OCI-LY1 (cell line): ENCODE results near the gene ST8SIA6.
"Not testable (repeated sequence)": the region's sequence is repeated elsewhere in the genome, so short reads cannot be mapped to it uniquely, and the experiment has no call there.

Source experiments
- H2AFZ ChIP-seq: fragments of 200-600 bp; sonication (generic), shearing (Covaris generic); 2 replicates; pipeline ENCODE4 v1.6.0; 2014; ENCODE audit warnings: antibody characterized with exemption, mild to moderate bottlenecking, low read length
- H3F3A ChIP-seq: fragments of 200-600 bp; sonication (generic), shearing (Covaris generic); 2 replicates; pipeline ENCODE4 v1.6.0; 2014; ENCODE audit warnings: mild to moderate bottlenecking, antibody characterized with exemption, low read length, moderate library complexity; ENCODE audit not compliant: insufficient read depth
- H3K27ac ChIP-seq: fragments of 200-600 bp; sonication (generic); 2 replicates; pipeline ENCODE4 v1.5.1; 2014; ENCODE audit warnings: low read length, mixed run types, mild to moderate bottlenecking, low read depth; ENCODE audit not compliant: poor library complexity, severe bottlenecking
- H3K27me3 ChIP-seq: fragments of 200-600 bp; sonication (generic); 2 replicates; pipeline ENCODE4 v1.6.0; 2014; ENCODE audit warnings: antibody characterized with exemption, mild to moderate bottlenecking, low read length, moderate library complexity; ENCODE audit not compliant: insufficient read depth
- H3K36me3 ChIP-seq: fragments of 200-600 bp; sonication (generic); 2 replicates; pipeline ENCODE4 v1.6.1; 2014; ENCODE audit warnings: mild to moderate bottlenecking, antibody characterized with exemption, low read length, moderate library complexity, mixed read lengths; ENCODE audit not compliant: insufficient read depth
- H3K4me1 ChIP-seq: fragments of 200-600 bp; sonication (generic); 2 replicates; pipeline ENCODE4 v1.5.1; 2014; ENCODE audit warnings: mild to moderate bottlenecking, low read length, moderate library complexity; ENCODE audit not compliant: insufficient read depth, severe bottlenecking
- H3K4me2 ChIP-seq: fragments of 200-600 bp; sonication (generic), shearing (Covaris generic); 2 replicates; pipeline ENCODE4 v1.6.1; 2014; ENCODE audit warnings: low read length
- H3K4me3 ChIP-seq: fragments of 200-600 bp; sonication (generic); 2 replicates; pipeline ENCODE4 v1.5.1; 2014; ENCODE audit warnings: low read length, low read depth, mild to moderate bottlenecking, mixed read lengths; ENCODE audit not compliant: poor library complexity, severe bottlenecking
- H3K79me2 ChIP-seq: fragments of 200-600 bp; shearing (Covaris generic); 2 replicates; pipeline ENCODE4 v1.6.1; 2016; ENCODE audit warnings: mixed run types, low read length, mixed read lengths; ENCODE audit not compliant: insufficient read depth
- H3K9ac ChIP-seq: fragments of 200-600 bp; sonication (generic), shearing (Covaris generic); 2 replicates; pipeline ENCODE4 v1.6.1; 2014; ENCODE audit warnings: mild to moderate bottlenecking, low read length, mixed read lengths
- H3K9me2 ChIP-seq: fragments of 200-600 bp; sonication (generic), shearing (Covaris generic); 2 replicates; pipeline ENCODE4 v1.6.1; 2014; ENCODE audit warnings: low read depth, mild to moderate bottlenecking, low read length, mixed read lengths
- H3K9me3 ChIP-seq: fragments of 200-600 bp; shearing (Covaris generic); 2 replicates; pipeline ENCODE4 v1.6.1; 2014; ENCODE audit warnings: low read length, mixed read lengths
- H4K20me1 ChIP-seq: fragments of 200-600 bp; sonication (generic), shearing (Covaris generic); 2 replicates; pipeline ENCODE4 v1.6.0; 2016; ENCODE audit warnings: mild to moderate bottlenecking, low read length; ENCODE audit not compliant: insufficient read depth
- EZH2 ChIP-seq: fragments of 200-600 bp; sonication (generic), shearing (Covaris generic); IDR thresholded peaks from 2 replicates; pipeline ENCODE4 v1.8.0; 2017; ENCODE audit warnings: borderline replicate concordance, mixed run types, mild to moderate bottlenecking, antibody characterized with exemption, low read length, moderate library complexity, mixed read lengths
- TF ChIP-seq, protein P1 (sequence below): fragments of 200-600 bp; sonication (generic), shearing (Covaris generic); IDR thresholded peaks from 2 replicates; pipeline ENCODE4 v1.5.1; 2017; ENCODE audit warnings: mild to moderate bottlenecking, antibody characterized with exemption, low read length, moderate library complexity, mixed read lengths

ST8SIA6 gene, protein sequence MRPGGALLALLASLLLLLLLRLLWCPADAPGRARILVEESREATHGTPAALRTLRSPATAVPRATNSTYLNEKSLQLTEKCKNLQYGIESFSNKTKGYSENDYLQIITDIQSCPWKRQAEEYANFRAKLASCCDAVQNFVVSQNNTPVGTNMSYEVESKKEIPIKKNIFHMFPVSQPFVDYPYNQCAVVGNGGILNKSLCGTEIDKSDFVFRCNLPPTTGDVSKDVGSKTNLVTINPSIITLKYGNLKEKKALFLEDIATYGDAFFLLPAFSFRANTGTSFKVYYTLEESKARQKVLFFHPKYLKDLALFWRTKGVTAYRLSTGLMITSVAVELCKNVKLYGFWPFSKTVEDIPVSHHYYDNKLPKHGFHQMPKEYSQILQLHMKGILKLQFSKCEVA

DNA sequence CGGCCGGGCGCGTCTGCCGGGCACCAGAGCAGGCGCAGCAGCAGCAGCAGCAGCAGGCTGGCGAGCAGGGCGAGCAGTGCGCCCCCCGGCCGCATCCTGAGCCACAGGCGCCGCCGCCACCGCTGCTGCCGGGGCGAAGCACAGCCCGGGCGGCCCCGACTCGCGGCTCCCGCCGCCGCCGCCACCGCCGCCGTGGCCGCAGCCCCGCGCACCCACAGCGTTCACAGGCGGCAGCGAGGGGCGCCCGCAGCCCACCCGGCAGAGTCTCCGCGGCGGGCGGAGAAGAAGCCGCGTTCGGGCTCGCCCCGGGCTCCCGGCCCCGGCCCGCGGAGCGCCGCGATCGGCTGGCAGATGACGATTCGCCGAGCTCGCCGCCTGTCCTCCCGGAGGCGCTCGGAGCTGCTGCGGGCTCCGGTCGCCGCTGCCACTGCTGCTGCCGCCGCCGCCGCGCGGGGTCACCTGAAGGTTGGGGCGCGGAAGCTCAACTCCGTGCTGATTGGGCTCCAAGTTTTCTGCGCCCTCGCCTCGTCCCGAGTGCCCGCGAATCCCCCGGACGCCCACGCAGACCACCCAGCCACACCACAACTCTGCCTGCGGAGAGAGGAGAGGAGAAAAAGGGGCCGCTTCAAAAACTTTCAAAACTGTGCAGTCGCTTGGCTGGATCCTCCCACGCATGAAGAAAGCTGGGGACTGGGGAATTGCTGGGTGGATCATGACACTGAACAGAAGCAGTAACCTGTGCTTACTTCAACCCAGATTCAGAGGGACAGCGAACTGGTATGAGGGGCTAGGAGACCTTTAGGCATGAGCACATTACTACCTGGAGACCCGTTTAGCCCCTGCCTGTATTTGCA, at the start of gene ST8SIA6:
TSS of gene ST8SIA6 (minus strand) at position 435 of the 854 bp plus-strand sequence. CDS start at position 95, 340 bp downstream.
- Histone ChIP-seq H3K9me2 (no peaks in the 10 kb centered on the region), H3K4me1 (no peaks in the 10 kb centered on the region), H3K9me3 (no peaks in the 10 kb centered on the region), H3K9ac (no peak within 1 kb of the TSS), H3K27me3 (no peaks in the 10 kb centered on the region), H3F3A (no peaks in the 10 kb centered on the region), H2AFZ (no peak within 1 kb of the TSS), H3K4me2 (no peak within 1 kb of the TSS), H4K20me1 (no peaks in the 10 kb centered on the region), H3K36me3 (no peaks in the 10 kb centered on the region), H3K79me2 (no peaks in the 10 kb centered on the region), H3K27ac (no peak within 1 kb of the TSS), H3K4me3 (no peak within 1 kb of the TSS)
- TF ChIP-seq, protein P1, sequence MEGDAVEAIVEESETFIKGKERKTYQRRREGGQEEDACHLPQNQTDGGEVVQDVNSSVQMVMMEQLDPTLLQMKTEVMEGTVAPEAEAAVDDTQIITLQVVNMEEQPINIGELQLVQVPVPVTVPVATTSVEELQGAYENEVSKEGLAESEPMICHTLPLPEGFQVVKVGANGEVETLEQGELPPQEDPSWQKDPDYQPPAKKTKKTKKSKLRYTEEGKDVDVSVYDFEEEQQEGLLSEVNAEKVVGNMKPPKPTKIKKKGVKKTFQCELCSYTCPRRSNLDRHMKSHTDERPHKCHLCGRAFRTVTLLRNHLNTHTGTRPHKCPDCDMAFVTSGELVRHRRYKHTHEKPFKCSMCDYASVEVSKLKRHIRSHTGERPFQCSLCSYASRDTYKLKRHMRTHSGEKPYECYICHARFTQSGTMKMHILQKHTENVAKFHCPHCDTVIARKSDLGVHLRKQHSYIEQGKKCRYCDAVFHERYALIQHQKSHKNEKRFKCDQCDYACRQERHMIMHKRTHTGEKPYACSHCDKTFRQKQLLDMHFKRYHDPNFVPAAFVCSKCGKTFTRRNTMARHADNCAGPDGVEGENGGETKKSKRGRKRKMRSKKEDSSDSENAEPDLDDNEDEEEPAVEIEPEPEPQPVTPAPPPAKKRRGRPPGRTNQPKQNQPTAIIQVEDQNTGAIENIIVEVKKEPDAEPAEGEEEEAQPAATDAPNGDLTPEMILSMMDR = no peak
- TF ChIP-seq EZH2 = no peak

DNA sequence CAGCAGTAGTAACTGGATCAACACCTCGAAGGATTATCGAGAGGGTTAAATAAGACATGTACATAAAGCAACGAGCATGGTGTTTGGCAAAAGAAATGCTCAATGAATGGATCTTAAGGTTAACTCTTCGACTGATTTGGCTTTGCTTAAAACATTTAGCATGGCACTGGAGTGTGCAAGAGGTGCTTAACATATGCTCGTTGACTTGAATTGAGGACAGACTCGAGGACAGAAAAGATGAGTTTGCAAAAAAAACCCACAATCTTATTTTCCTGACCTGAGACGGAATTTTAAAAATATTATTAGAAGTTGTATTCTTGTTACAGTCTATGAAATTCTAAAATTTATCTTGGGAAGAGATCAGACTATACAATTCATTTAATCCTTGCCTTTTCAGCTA, 49.4 kb upstream of the ST8SIA6 start:
- no peaks in the 10 kb centered on the region for H4K20me1 ChIP-seq
- no peaks in the 10 kb centered on the region for H3K27me3 ChIP-seq
- no peak overlapping the region for H3K4me3 ChIP-seq
- H3K4me1 ChIP-seq = no peaks in the 10 kb centered on the region
- no peak overlapping the region for H3K9ac ChIP-seq
- no peak overlapping the region for H3K27ac ChIP-seq
- H3K36me3 ChIP-seq = no peaks in the 10 kb centered on the region
- H3K9me2 ChIP-seq = no peaks in the 10 kb centered on the region
- H3K79me2 ChIP-seq = no peaks in the 10 kb centered on the region
- H3F3A ChIP-seq = no peaks in the 10 kb centered on the region
- no peak overlapping the region for H2AFZ ChIP-seq
- H3K4me2 ChIP-seq = no peak overlapping the region
- H3K9me3 ChIP-seq = no peaks in the 10 kb centered on the region
- no peak for TF ChIP-seq EZH2
- TF ChIP-seq, protein P1 = no peak

- Histone ChIP-seq H3K9ac (no peak overlapping the region), H3K36me3 (no peaks in the 10 kb centered on the region), H3K4me2 (no peak overlapping the region), H3K79me2 (no peaks in the 10 kb centered on the region), H4K20me1 (no peaks in the 10 kb centered on the region), H3K4me1 (no peaks in the 10 kb centered on the region), H3F3A (no peaks in the 10 kb centered on the region), H3K4me3 (no peak overlapping the region), H3K27me3 (no peaks in the 10 kb centered on the region), H3K27ac (no peak overlapping the region), H2AFZ (no peak overlapping the region), H3K9me2 (no peaks in the 10 kb centered on the region), H3K9me3 (no peaks in the 10 kb centered on the region)
- no peak for TF ChIP-seq EZH2
- TF ChIP-seq, protein P1 = no peak
Measured at GRCh38 chr10:17502814-17503213, 48.4 kb upstream of the ST8SIA6 start.

DNA sequence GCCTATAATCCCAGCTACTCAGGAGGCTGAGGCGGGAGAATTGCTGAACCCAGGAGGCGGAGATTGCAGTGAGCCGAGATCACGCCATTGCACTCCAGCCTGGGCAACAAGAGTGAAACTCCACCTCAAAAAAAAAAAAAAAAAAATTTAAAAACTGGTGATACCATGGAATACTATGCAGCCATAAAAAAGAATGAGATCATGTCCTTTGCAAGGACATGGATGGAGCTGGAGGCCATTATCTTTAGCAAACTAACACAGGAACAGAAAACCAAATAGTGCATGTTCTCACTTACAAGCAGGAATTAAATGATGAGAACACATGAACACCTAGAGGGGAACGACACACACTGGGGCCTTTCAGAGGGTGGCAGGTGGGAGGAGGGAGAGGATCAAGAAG, 44.6 kb upstream of the ST8SIA6 start:
- not testable (repeated sequence) for H3K4me2 ChIP-seq, H3K9me2 ChIP-seq, H3K4me1 ChIP-seq, H2AFZ ChIP-seq, H3K27ac ChIP-seq, H3K9ac ChIP-seq, H3F3A ChIP-seq, H3K36me3 ChIP-seq, H3K27me3 ChIP-seq, H3K79me2 ChIP-seq, H3K4me3 ChIP-seq, H4K20me1 ChIP-seq, H3K9me3 ChIP-seq
